Hepatocyte (in vitro differentiated cells): ENCODE measurements around the gene PDE4DIP. TPM values are rescaled to one million over a fixed set of nuclear protein-coding genes. Genes with fewer than 3 reads are reported as not detected.
"Not testable (repeated sequence)": the region's sequence is repeated elsewhere in the genome, so short reads cannot be mapped to it uniquely, and the experiment has no call there.

Experiments
- DNase-seq: peaks from one replicate; pipeline ENCODE4 v3.0.0-alpha.2; 2016; ENCODE audit warnings: low spot score
- H2AFZ ChIP-seq: fragments of 200-600 bp; sonication (generic); 2 replicates; pipeline ENCODE4 v1.6.0; 2016; ENCODE audit warnings: antibody characterized with exemption, mild to moderate bottlenecking
- H3K27ac ChIP-seq: fragments of 200-600 bp; sonication (generic); 2 replicates; pipeline ENCODE4 v1.5.1; 2016; ENCODE audit warnings: mild to moderate bottlenecking
- H3K27me3 ChIP-seq: fragments of 200-600 bp; sonication (generic); 2 replicates; pipeline ENCODE4 v1.6.1; 2016
- H3K36me3 ChIP-seq: fragments of 200-600 bp; sonication (generic); replicated peaks from 2 replicates; pipeline ENCODE4 v1.5.1; 2016; ENCODE audit warnings: low read depth; ENCODE audit not compliant: insufficient read depth
- H3K4me1 ChIP-seq: fragments of 200-600 bp; sonication (generic); 2 replicates; pipeline ENCODE4 v1.5.1; 2016; ENCODE audit warnings: mild to moderate bottlenecking, moderate library complexity; ENCODE audit not compliant: insufficient read depth
- H3K4me2 ChIP-seq: fragments of 200-600 bp; sonication (generic); 2 replicates; pipeline ENCODE4 v1.6.0; 2016
- H3K4me3 ChIP-seq: fragments of 200-600 bp; sonication (generic); 2 replicates; pipeline ENCODE4 v1.5.1; 2016; ENCODE audit warnings: mild to moderate bottlenecking
- H3K79me2 ChIP-seq: fragments of 200-600 bp; sonication (generic); 2 replicates; pipeline ENCODE4 v1.6.0; 2017; ENCODE audit warnings: mild to moderate bottlenecking
- H3K9me2 ChIP-seq: fragments of 200-600 bp; sonication (generic); replicated peaks from 2 replicates; pipeline ENCODE4 v1.6.0; 2017; ENCODE audit warnings: mild to moderate bottlenecking; ENCODE audit not compliant: insufficient read depth
- H3K9me3 ChIP-seq: fragments of 200-600 bp; sonication (generic); 2 replicates; pipeline ENCODE4 v1.5.1; 2016; ENCODE audit warnings: low read depth, mild to moderate bottlenecking
- H4K20me1 ChIP-seq: fragments of 200-600 bp; sonication (generic); 2 replicates; pipeline ENCODE4 v1.6.0; 2016; ENCODE audit warnings: mild to moderate bottlenecking; ENCODE audit not compliant: insufficient read depth, poor library complexity, severe bottlenecking
- WGBS: methylation state at CpG from one replicate; pipeline ENCODE4 v1.1.6; 2016; ENCODE audit warnings: low lambda C conversion rate; ENCODE audit errors: missing lambda C conversion rate; 5-methylcytosine and 5-hydroxymethylcytosine counted together
- polyA plus RNA-seq: library from polyadenylated mRNA; unstranded; fragments of >200 nt; fragmentation: Nextera tagmentation; extraction: Ambion mirVana; gene quantifications from 2 replicates; pipeline ENCODE4 v1.2.1, GENCODE V29; 2016
- total RNA-seq: library from RNA; depleted of rRNA; stranded (reverse); fragments of >200 nt; gene quantifications from 2 replicates; pipeline ENCODE4 v1.2.3, GENCODE V29; 2014

Gene PDE4DIP
- total and polyA plus RNA-seq, 2 experiments from 2014 or later, result 45.7 to 51.4 TPM

DNA sequence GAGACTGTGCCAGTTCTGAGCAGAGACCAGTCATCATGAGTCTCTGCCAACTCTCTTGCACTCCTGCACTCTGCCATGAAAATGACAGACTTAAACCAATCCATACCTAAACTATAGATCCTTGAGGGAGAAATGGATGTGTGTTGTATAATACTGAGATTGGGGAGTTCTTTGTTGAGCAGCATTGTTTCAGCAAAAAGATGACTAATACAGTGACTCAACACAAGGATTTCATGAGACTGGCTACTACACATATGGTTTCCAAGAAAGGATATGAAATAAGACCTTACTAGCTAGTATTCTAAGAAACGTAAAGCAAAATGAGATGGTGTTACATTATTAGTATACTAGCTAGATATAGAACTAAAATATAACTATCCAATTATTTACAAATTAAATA lies 3.0 kb upstream of the PDE4DIP start:
- not testable (repeated sequence) for H3K27ac ChIP-seq, H3K27me3 ChIP-seq, H3K79me2 ChIP-seq, H4K20me1 ChIP-seq, H3K4me2 ChIP-seq, DNase-seq, H3K4me3 ChIP-seq, H2AFZ ChIP-seq, H3K4me1 ChIP-seq, H3K36me3 ChIP-seq, H3K9me3 ChIP-seq, H3K9me2 ChIP-seq
- no CpG with 5 or more reads among the region's 1 CpG for WGBS

- H2AFZ ChIP-seq, H3K79me2 ChIP-seq, H3K36me3 ChIP-seq, H3K4me2 ChIP-seq, H3K9me2 ChIP-seq, H3K27ac ChIP-seq, H3K4me1 ChIP-seq, H3K27me3 ChIP-seq, H3K4me3 ChIP-seq, H4K20me1 ChIP-seq, DNase-seq, H3K9me3 ChIP-seq: not testable (repeated sequence)
- WGBS, result no CpG with 5 or more reads among the region's 14 CpGs
Observed at GRCh38 chr1:148844651-148845050, 423 bp downstream of the PDE4DIP start.

DNA sequence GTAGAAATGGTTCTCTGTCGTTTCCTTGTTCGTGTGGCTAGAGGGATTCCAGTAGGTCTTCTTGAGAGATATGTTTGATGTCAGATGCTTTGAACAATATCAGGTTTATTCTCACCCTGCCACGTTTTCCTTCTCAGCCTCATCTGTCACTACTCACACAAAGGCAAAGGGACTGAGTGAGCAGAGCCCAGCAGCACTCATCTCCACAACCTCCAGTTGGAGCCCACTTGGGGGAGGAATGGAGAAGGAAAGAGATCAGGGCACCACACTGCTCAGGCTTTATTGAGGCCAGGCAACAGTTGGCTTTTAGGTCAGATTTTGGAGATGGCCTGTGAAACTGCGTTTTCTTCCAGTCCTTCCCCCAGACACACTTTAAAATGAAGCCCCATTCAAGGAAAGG lies 840 bp downstream of the PDE4DIP start:
- not testable (repeated sequence) for H3K9me3 ChIP-seq, H3K27ac ChIP-seq, H3K4me1 ChIP-seq, H3K4me2 ChIP-seq, DNase-seq, H3K79me2 ChIP-seq, H3K36me3 ChIP-seq, H3K4me3 ChIP-seq, H2AFZ ChIP-seq, H3K27me3 ChIP-seq, H4K20me1 ChIP-seq, H3K9me2 ChIP-seq
- WGBS, result no CpG with 5 or more reads among the region's 4 CpGs

GRCh38 chr1:148850347-148850746 lies 6.1 kb downstream of the PDE4DIP start:
- DNase-seq, H3K4me1 ChIP-seq, H4K20me1 ChIP-seq, H3K9me2 ChIP-seq, H3K27me3 ChIP-seq, H3K79me2 ChIP-seq, H3K4me2 ChIP-seq, H2AFZ ChIP-seq, H3K27ac ChIP-seq, H3K9me3 ChIP-seq, H3K4me3 ChIP-seq, H3K36me3 ChIP-seq: not testable (repeated sequence)
- WGBS, result no CpG with 5 or more reads among the region's 2 CpGs

DNA sequence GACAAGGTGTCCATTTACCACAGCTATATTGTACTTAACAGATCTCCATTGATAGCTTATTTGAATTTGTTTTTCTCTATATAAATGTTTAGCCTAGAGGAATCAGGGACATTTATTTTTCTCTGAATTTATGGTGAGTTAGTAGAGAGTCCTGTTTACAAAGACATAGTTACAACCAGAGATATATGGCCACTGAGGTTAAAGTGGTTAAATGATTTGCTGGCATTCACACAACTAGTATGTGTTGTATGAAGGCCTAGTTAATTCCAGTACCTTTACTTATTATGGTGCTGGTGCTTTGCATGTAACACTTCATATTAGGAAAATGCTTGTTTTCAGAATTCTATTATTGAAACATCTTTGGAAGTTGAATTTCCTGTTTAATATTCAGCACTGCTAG lies 6.6 kb downstream of the PDE4DIP start:
- not testable (repeated sequence) for H3K4me2 ChIP-seq

GRCh38 chr1:148851684-148852083 lies 7.5 kb downstream of the PDE4DIP start:
- DNase-seq, result not testable (repeated sequence)
- WGBS, result no CpG with 5 or more reads among the region's 2 CpGs

More for the DNA sequence above, 6.6 kb downstream of the PDE4DIP start:
- H3K36me3 ChIP-seq, H3K27ac ChIP-seq, H3K79me2 ChIP-seq, H4K20me1 ChIP-seq, H3K9me3 ChIP-seq, DNase-seq, H3K4me1 ChIP-seq, H2AFZ ChIP-seq, H3K27me3 ChIP-seq, H3K9me2 ChIP-seq, H3K4me3 ChIP-seq: not testable (repeated sequence)

DNA sequence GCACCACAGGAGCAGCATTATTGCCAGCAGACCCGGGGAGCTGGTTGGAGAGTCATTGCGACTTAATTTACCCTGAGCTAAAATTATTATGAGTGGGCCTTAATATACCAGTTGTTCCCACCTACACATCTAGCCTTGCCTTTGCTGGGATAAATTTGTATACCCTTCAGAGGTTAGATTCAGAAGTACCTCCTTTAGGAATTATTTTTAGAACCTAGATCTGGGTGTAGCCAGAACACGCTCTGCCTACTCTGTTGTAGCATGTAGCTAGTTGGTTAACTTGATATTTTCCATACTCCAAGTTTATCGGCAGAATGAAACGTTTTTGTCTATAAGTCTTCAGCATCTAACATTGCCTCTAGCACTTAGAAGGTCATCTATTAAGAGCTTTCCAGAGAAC lies 9.1 kb downstream of the PDE4DIP start:
- DNase-seq, H3K36me3 ChIP-seq, H3K27ac ChIP-seq, H3K27me3 ChIP-seq, H3K9me3 ChIP-seq, H4K20me1 ChIP-seq, H2AFZ ChIP-seq, H3K4me3 ChIP-seq, H3K9me2 ChIP-seq, H3K4me2 ChIP-seq, H3K79me2 ChIP-seq, H3K4me1 ChIP-seq: not testable (repeated sequence)
- no CpG with 5 or more reads among the region's 5 CpGs for WGBS

More at GRCh38 chr1:148851684-148852083, 7.5 kb downstream of the PDE4DIP start:
- H3K9me2 ChIP-seq, H3K4me1 ChIP-seq, H3K27ac ChIP-seq, H3K9me3 ChIP-seq, H3K36me3 ChIP-seq, H4K20me1 ChIP-seq, H2AFZ ChIP-seq, H3K27me3 ChIP-seq, H3K79me2 ChIP-seq, H3K4me3 ChIP-seq, H3K4me2 ChIP-seq: not testable (repeated sequence)

DNA sequence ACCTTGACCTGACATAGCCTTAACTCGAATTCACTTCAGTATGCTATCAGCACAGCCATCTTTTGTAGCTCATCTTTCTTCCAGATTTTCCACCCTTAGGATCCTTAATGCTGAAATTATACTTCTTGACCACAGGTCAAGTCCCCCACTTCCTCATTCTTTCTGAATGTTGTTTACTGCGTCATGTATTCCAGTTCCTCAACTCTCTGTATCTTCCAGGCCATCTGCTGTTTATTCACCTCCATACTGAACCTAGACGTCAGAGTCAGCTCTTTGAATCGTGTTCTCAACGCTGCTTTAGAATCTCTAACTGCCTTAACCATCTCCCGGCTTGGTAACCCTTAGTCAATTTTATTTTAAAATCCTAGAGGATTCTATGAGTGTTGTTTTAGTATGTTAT lies 9.8 kb downstream of the PDE4DIP start:
- not testable (repeated sequence) for H3K4me3 ChIP-seq, H3K4me2 ChIP-seq, H3K27ac ChIP-seq, H3K27me3 ChIP-seq, DNase-seq, H2AFZ ChIP-seq, H3K36me3 ChIP-seq, H3K9me3 ChIP-seq, H3K4me1 ChIP-seq, H4K20me1 ChIP-seq, H3K79me2 ChIP-seq, H3K9me2 ChIP-seq
- no CpG with 5 or more reads among the region's 6 CpGs for WGBS

DNA sequence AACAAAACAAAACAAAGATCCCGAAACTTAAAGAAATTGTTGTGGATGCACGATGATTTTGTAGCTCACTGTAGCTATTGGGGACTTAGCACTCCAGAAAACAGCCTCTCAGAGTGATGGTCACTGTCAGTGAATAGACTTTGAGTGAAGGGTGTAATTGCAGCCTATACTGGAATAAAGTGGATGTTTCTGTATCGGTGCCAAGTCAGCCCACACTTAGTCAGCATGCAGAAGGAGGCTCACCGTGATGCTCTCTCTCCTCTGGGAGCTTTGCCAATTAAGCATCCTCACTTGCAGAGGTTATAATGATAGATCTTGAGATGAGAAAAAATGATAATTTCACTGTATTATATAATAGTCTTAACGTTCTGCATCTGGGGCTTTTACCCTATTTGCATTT lies 11.1 kb downstream of the PDE4DIP start:
- H3K79me2 ChIP-seq, H3K9me2 ChIP-seq, H3K4me2 ChIP-seq, H2AFZ ChIP-seq, H3K27me3 ChIP-seq, DNase-seq, H3K4me3 ChIP-seq, H3K4me1 ChIP-seq, H3K36me3 ChIP-seq, H3K9me3 ChIP-seq, H3K27ac ChIP-seq, H4K20me1 ChIP-seq: not testable (repeated sequence)
- no CpG with 5 or more reads among the region's 5 CpGs for WGBS
